Measurements from ENCODE around the gene ENTPD5. TPM values are rescaled to one million over a fixed set of nuclear protein-coding genes. Genes with fewer than 3 reads are reported as not detected.

ENTPD5 gene
- polyA plus RNA-seq, 6 donors from 2014 or later, result 2.3 to 5.7 (median 5.0) TPM

Other genes with a start within 250 kb of the ENTPD5 start
- gene PTGR2, start 167.5 kb downstream of the ENTPD5 start, polyA plus RNA-seq (ENCODE audit: low read depth in 6 of 6), result 1 to 10 TPM; 1.0 to 4.9 (median 3.3) TPM
- gene ZNF410, start 132.4 kb downstream of the ENTPD5 start, polyA plus RNA-seq (ENCODE audit: low read depth in 6 of 6), result 10 to 100 TPM; 56.3 to 77.1 (median 66.9) TPM
- gene FAM161B, start 69.2 kb downstream of the ENTPD5 start, polyA plus RNA-seq (ENCODE audit: low read depth in 6 of 6), result 1 to 10 TPM in 5 of 6 donors, under 1 TPM in 1; 0.79 to 2.7 (median 1.5) TPM
- 10 to 100 TPM; 10.9 to 22.5 (median 14.5) TPM for gene COQ6, start 69.0 kb downstream of the ENTPD5 start, polyA plus RNA-seq (ENCODE audit: low read depth in 6 of 6)
- gene BBOF1, start 61 bp upstream of the ENTPD5 start, polyA plus RNA-seq (ENCODE audit: low read depth in 6 of 6), result 1 to 10 TPM; 1.2 to 5.8 (median 2.0) TPM
- 10 to 100 TPM; 14.5 to 24.3 (median 20.6) TPM for gene ALDH6A1, start 65.2 kb upstream of the ENTPD5 start, polyA plus RNA-seq (ENCODE audit: low read depth in 6 of 6)
- 10 to 100 TPM in 5 of 6 donors, 1 to 10 TPM in 1; 7.4 to 19.1 (median 11.9) TPM for gene LIN52, start 65.7 kb upstream of the ENTPD5 start, polyA plus RNA-seq (ENCODE audit: low read depth in 6 of 6)
- gene VSX2, start 220.2 kb upstream of the ENTPD5 start, polyA plus RNA-seq (ENCODE audit: low read depth in 6 of 6), result not detected